Activated T-cell treated with anti-CD3 and anti-CD28 coated beads for 24 hours (primary cell): ENCODE results near the gene SSR1.
"Not testable (repeated sequence)": the region's sequence is repeated elsewhere in the genome, so short reads cannot be mapped to it uniquely, and the experiment has no call there.

Experiments
- DNase-seq: peaks from one replicate; pipeline ENCODE4 v3.0.0-alpha.2; 2020; ENCODE audit warnings: low read depth

Gene SSR1

GRCh38 chr6:7317538-7317937 lies 4.5 kb upstream of the SSR1 start:
- DNase-seq = no peak

DNA sequence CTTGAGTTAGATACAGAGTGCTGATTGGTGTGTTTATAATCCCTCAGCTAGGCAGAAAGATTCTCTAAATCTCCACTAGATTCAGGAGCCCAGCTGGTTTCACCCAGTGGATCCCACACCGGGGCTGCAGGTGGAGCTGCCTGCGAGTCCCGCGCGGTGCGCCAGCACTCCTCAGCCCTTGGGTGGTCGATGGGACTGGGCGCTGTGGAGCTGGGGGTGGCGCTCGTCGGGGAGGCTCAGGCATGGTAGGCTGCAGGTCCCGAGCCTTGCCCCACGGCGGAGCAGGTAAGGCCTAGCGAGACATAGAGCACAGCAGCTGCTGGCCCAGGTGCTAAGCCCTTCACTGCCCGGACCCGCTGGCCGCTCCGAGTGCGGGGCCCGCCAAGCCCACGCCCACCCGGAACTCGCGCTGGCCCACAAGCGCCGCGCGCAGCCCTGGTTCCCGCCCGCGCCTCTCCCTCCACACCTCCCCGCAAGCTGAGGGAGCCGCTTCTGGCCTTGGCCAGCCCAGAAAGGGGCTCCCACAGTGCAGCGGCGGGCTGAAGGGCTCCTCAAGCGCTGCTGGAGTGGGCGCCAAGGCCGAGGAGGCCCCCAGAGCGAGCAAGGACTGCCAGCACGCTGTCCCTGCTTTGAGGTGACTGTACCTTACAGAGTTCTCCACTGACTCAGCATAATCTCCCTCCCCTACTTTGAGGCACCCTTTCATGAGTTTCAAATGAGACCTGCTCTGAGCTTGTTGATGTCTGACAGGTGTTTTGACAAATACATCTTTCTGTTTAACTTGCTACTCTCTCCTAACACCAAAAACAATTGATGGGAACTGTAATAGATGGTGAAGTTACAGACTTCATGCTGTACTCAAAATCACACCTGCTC lies 3.9 kb upstream of the SSR1 start:
- no peak for DNase-seq

DNA sequence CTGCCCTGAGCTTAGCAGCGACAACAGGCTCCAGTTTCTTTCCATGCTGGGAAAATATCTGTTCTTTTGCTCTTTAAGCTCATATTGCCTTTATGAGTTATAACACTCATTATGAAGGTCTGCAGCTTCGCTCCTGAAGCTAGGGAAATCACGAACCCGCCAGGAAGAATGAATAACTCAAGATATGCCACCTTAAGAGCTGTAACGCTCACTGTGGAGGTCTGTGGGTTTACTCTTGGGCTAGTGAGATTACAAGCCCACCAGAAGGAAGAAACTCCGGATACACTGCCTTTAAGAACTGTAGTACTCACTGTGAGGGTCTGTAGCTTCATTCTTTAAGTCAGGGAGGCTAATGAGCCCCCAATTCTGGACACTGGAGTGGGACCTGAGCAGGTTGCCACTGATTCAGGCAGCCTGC lies 3.0 kb upstream of the SSR1 start:
- DNase-seq = no peak

- DNase-seq = not testable (repeated sequence)
These were observed 2.3 kb upstream of the SSR1 start for GRCh38 chr6:7315087-7315947.

DNA sequence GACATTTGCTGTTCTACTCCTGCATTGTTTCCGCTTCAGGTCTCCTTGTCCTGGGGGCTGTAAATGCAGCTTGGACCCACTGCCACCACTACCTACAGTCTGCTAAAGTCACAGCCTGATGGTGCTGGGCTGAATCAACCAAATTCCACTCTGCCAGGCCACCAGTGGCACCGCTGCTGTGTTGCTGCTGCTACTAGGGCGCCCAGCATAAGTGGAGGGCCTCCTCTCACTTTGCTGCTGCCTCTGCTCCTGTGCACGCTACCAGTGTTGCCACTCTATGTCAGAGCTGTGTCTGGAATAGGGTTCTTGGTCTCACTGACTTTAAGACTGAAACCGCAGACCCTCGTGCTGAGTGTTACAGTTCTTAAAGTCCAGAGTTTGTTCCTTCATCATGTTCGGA lies 1.4 kb upstream of the SSR1 start:
- no peak for DNase-seq

DNA sequence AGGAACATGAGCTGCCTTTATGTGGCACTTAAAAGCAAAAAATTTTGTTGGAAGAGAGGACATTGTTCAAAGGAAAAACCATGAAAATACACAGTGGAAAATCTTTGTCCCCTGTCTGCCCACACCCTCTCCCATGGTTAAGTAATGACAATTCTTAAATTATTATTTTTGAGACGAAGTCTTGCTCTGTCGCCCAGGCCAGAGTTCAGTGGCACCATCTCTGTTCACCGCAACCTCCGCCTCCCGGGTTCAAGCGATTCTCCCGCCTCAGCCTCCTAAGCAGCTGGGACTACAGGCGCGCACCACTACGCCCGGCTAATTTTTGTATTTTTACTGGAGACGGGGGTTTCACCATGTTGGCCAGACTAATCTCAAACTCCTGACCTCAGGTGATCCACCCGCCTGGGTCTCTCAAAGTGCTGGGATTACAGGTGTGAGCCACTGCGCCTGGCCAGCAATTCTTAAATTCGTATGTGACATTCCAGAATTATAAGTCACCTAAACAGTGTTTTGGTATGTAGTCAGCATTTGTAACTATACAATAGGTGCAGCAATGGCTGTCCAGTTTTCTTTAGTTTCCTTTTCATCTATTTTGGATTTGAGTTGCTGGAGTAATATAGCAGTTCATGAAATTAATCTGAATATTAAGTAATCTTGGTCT lies 636 bp upstream of the SSR1 start:
- no peak for DNase-seq

- DNase-seq = peak; percentile 26
These were observed 933 bp downstream of the SSR1 start for GRCh38 chr6:7311917-7312615.

DNA sequence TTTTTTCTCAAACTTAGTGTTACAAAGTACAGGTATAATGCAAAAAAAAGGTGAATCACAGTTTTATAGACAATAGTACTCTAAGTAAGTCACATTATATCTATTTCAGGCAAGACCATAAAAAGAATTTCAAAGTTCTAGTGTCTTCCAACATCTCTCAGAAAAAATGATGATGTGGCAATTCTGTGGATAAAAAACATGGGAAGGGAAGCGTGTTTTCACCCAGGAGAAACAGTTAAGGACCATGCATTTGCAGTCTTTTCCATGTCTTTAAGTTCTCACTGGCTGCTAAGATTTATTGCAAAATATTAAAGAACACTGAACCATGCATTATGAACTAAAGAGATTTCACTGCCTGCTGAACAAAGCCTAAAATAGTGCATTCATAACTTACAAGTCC lies 1.8 kb downstream of the SSR1 start:
- no peak for DNase-seq

GRCh38 chr6:7309050-7309449 lies 3.9 kb downstream of the SSR1 start:
- DNase-seq = no peak

DNA sequence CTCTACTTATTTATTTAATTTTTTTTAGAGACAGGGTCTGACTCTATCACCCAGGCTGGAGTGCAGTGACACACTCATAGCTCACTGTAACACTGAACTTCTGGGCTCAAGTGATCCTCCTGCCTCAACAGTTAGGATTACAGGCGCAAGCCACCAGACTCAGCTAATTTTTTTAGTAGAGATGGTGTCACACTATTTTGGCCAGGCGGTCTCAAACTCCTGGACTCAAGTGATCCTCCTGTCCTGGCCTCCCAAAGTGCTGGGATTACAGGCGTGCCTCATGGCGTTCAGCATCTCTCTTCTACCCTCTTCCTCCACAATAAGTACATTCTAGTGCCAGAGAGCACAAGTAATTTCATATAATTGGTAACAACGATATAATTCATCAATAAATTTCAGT lies 5.5 kb downstream of the SSR1 start:
- no peak for DNase-seq

GRCh38 chr6:7304821-7305220 lies 8.2 kb downstream of the SSR1 start:
- no peak for DNase-seq

DNA sequence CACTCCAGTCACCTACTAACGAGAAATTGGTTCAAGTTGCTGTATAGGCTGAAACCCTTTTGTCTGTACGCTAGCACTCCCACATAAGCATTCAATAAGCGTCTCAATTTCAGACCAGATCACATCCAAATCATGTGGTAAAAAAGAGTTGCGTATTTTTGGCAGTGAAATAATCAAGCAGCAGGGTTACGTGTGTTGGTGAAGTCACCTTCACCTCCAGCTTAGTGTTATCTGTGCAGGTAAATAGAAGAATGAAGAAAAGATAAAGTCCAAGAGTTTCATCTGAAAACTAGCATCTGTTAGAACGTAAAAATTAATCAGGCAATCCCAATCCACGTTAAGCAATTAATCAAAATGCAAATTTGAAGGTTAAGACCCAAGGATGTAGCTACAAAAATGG lies 11.3 kb downstream of the SSR1 start:
- DNase-seq = no peak

DNA sequence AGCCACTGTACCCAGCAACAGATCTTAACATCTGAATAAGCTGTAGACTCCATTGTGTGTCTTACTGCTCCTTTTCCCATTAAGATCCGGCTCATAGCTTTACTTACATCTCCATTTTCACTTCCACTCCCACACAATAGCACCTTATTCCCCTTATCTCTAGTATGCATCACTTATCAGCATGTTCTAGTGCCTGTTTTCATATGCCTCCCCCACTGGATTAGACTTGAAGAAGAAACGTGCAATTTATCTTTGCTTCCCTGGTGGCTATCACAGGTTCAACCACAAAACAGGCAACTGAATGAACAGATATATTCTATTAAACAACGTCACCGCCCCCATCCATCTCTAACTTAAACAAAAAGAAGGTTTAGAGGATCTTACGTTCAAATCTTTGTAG lies 12.1 kb downstream of the SSR1 start:
- no peak for DNase-seq

DNA sequence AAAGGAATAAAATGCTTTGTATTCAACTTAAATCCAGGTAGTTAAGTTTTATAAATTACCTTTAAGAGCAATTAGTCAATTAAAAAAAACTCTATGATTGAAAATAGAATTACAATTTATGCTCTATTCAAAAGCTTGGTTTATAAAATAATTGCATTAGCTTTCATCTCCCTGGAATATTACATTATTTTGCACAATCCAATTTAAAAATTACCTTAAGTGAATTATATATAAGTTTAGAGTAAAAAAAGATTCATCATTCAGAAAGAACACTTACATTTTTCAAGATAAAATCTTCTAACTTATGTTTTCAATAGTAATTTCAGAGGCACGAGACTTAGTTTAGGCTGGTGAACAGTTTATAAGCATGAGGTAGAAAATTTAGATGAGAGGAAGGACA lies 14.9 kb downstream of the SSR1 start:
- DNase-seq = no peak

GRCh38 chr6:7296602-7297001 lies 16.4 kb downstream of the SSR1 start:
- DNase-seq = no peak

DNA sequence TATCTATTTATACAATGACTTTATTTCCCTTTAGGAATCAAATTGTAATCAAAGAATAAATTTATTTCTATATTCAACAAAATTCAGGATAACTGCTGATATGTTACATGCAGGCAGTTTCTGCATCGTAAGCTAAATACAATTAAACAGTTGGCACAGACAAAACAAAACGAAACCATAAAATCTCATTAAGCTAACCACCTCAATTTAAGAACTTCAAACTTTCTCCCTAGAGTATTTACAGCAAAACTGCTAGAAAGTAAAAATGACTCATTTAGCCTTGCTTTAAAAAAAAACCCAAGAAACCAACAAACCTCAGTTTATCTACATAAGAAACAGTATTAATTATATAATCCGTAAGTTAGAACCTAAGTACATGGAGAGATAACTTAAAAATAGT lies 17.1 kb downstream of the SSR1 start:
- DNase-seq = no peak

DNA sequence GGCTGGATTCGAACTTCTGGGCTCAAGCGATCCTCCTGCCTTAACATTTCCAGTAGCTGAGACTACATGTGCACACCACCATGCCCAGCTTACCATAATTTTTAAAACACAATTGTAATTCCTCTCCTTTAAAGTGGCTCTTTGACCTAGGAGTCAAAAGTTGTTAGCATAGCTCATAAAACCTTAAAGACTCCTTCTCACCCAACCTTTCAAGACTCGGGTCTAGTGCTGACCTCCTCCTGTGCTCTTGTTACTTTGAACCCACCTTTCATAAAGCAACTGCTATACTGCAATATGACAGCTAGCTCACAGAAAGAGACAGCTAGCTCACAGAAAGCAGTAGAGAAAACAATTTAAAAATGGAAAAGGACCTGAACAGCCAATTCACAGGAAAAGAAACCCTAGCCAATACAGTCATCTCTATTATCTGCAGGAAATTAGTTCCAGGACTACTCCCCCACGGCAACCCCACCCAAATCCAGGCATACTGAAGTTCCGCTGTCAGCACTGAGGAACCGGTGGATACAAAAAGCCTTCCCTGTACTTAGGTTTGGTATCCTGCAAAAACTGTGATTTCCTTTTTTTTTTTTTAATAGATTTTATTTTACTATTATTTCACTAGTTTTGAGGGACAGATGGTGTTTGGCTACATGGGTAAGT lies 20.3 kb downstream of the SSR1 start:
- no peak for DNase-seq

DNA sequence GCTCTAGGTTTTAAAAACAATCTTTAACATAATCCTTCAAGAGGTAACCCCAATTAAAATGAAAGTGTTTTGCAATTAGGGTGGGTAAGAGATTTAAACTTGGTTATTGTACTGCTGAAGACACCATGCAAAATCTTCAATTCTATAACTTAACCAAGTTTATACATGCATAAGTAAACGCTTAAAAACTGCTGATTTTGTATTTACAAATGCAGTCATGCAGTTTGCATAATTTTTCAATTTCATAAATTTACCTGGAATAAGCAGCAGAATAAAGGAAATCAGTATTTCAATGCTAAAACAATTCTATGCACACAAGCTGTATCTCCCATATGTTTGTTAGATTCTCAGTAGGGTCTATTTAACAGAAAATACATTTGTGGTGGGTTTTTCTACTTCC lies 22.9 kb downstream of the SSR1 start:
- DNase-seq = no peak

DNA sequence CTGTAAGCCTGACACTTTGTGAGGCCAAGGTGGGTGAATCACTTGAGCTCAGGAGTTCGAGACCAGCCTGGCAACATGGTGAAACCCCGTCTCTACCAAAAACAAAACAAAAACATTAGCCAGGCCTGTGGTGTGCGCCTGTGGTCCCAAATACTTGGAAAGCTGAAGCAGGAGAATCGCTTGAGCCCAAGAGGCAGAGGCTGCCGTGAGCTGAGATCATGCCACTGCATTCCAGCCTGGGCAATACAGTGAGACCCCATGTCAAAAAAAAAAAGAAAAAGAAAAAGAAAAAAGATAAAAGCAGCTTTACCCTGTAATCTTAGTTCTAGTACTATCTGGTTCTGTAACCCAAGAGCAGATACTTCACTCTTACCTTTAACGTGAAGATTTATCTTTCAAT lies 27.6 kb downstream of the SSR1 start:
- DNase-seq = no peak

DNA sequence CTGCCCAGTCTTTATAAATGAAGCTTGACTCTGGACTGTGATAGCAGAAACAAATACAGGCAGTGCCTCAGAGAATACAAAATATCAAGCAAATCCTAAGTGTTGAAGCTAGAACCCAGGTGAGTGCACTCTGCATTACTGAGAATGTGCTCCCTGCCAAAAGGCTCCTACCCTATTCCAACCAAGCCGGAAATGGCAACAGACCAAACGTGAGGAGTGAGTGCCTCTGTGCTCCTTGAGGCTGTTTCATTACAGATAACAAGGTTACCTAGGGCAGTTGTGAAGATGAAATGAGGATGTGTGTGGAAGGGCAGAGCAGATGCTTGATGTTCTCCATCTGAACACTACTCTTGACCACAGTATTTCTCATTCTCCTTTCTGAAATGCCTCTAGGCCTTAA lies 29.3 kb downstream of the SSR1 start:
- DNase-seq = no peak

GRCh38 chr6:7282097-7282906 lies 30.7 kb downstream of the SSR1 start:
- DNase-seq = no peak
